Inflammatory macrophage treated with lipopolysaccharide for 1 hour (primary cell): ENCODE results near the gene P2RY8.
"Not testable (repeated sequence)": the region's sequence is repeated elsewhere in the genome, so short reads cannot be mapped to it uniquely, and the experiment has no call there.

Experiments
- DNase-seq, 2 donors: peaks; one replicate each; pipeline ENCODE4 v3.0.0-alpha.2; 2020 to 2022

Gene P2RY8

GRCh38 chrX:1442016-1442665 is 94.8 kb downstream of the P2RY8 start:
- DNase-seq = no peak

- DNase-seq = no peak
Observed at GRCh38 chrX:1440506-1440905, 96.5 kb downstream of the P2RY8 start.

- DNase-seq = no peak
Observed at GRCh38 chrX:1435241-1435895, 101.6 kb downstream of the P2RY8 start.

- DNase-seq = no peak
Observed at GRCh38 chrX:1434871-1435240, 102.1 kb downstream of the P2RY8 start.

- DNase-seq = no peak
Observed at GRCh38 chrX:1433646-1434357, 103.2 kb downstream of the P2RY8 start.

- no peak for DNase-seq
Observed at GRCh38 chrX:1430451-1430850, 106.5 kb downstream of the P2RY8 start.

GRCh38 chrX:1427756-1428155 is 109.2 kb downstream of the P2RY8 start:
- DNase-seq = no peak

GRCh38 chrX:1426321-1426720 is 110.7 kb downstream of the P2RY8 start:
- DNase-seq = not testable (repeated sequence)

- DNase-seq = no peak
Observed at GRCh38 chrX:1425381-1425780, 111.6 kb downstream of the P2RY8 start.

- no peak for DNase-seq
Observed at GRCh38 chrX:1424147-1424851, 112.7 kb downstream of the P2RY8 start.

GRCh38 chrX:1423215-1423614 is 113.8 kb downstream of the P2RY8 start:
- no peak for DNase-seq

GRCh38 chrX:1422135-1422465 is 114.9 kb downstream of the P2RY8 start:
- no peak for DNase-seq

- no peak for DNase-seq
Observed at GRCh38 chrX:1421433-1422134, 115.4 kb downstream of the P2RY8 start.

GRCh38 chrX:1420371-1420770 is 116.6 kb downstream of the P2RY8 start:
- no peak for DNase-seq

GRCh38 chrX:1419545-1420355 is 117.2 kb downstream of the P2RY8 start:
- DNase-seq = no peak

- DNase-seq = no peak
Observed at GRCh38 chrX:1418901-1419544, 118.0 kb downstream of the P2RY8 start.

GRCh38 chrX:1417921-1418771 is 118.8 kb downstream of the P2RY8 start:
- DNase-seq = no peak

- DNase-seq = no peak
Observed at GRCh38 chrX:1416965-1417760, 119.8 kb downstream of the P2RY8 start.

GRCh38 chrX:1416327-1416784 is 120.6 kb downstream of the P2RY8 start:
- DNase-seq = no peak
